GM18868 (cell line): Measurements from ENCODE around the gene FNDC4.
"Not testable (repeated sequence)": the region's sequence is repeated elsewhere in the genome, so short reads cannot be mapped to it uniquely, and the experiment has no call there.

Source experiments
- ATAC-seq: cut with Tn5 transposase; IDR thresholded peaks from one replicate; pipeline ENCODE4 v1.9.1; 2021; ENCODE audit warnings: mild to moderate bottlenecking, moderate library complexity; ENCODE audit not compliant: unreplicated experiment

FNDC4 gene, protein sequence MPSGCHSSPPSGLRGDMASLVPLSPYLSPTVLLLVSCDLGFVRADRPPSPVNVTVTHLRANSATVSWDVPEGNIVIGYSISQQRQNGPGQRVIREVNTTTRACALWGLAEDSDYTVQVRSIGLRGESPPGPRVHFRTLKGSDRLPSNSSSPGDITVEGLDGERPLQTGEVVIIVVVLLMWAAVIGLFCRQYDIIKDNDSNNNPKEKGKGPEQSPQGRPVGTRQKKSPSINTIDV

DNA sequence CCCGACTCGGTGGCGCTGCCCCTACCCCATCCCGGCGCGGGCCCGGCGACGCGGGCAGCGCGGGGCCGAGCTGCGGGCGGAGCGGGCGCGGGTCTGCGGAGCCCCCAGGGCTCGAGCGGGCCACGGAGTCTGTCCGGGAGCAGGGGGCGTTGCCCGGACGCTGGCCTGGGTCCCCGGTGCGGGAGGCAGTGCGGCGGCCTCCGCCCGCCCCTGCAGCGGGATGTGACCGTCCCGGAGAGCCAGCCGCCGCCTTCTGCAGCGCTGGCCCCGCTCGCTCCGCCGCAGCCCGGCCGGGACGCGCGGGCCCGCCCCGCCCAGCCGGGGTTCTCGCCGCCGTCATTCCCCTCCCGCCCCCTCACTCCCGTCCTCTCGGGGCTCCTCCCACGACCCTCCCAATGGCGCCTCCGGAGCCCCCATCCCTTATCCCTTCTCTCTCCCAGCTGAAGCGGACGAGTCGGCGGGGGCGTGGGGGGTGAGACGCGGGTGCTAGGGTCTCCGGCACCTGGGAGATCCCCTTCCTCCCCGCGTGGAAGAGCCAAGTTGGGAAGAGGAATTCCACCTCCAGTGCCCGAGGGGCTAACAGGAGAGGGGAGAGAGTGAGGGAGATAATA, at the start of gene FNDC4:
TSS of gene FNDC4 (minus strand) at position 257 of the 611 bp plus-strand sequence. CDS start 521 bp downstream, outside the sequence.
- ATAC-seq: no peak

DNA sequence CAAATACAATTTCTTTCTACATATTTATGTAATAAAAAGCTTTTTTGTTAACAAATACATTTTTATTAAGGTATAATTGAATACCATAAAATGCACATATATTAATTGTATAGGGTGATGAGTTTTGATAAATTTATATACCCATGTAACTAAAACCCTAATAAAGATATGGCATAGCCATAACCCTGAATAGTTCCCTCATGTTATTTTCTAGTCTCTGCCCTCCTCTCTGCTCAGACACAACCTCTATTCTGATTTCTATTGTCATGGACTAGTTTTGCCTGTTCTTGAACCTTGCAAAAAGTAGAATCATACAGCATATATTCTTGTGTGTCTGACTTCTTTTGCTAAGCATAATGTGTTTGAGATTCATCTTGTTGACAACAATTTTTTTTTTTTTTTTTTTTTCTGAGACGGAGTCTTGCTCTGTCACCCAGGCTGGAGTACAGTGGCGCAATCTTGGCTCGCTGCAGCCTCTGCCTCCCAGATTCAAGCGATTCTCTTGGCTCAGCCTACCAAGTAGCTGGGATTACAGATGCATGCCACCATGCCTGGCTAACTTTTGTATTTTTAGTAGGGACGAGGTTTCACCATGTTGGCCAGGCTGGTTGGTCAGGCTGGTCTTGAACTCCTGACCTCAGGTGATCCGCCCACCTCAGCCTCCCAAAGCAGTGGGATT, 49.3 kb upstream of the FNDC4 start:
- ATAC-seq: no peak

DNA sequence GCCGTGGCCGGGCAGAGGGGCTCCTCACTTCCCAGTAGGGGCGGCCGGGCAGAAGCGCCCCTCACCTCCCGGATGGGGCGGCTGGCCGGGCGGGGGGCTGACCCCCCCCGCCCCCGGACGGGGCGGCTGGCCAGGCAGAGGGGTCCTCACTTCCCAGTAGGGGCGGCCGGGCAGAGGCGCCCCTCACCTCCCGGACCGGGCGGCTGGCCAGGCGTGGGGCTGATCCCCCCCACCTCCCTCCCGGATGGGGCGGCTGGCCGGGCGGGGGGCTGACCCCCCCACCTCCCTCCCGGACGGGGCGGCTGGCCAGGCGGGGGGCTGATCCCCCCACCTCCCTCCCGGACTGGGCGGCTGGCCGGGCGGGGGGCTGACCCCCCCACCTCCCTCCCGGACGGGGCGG, 44.6 kb upstream of the FNDC4 start:
- not testable (repeated sequence) for ATAC-seq

DNA sequence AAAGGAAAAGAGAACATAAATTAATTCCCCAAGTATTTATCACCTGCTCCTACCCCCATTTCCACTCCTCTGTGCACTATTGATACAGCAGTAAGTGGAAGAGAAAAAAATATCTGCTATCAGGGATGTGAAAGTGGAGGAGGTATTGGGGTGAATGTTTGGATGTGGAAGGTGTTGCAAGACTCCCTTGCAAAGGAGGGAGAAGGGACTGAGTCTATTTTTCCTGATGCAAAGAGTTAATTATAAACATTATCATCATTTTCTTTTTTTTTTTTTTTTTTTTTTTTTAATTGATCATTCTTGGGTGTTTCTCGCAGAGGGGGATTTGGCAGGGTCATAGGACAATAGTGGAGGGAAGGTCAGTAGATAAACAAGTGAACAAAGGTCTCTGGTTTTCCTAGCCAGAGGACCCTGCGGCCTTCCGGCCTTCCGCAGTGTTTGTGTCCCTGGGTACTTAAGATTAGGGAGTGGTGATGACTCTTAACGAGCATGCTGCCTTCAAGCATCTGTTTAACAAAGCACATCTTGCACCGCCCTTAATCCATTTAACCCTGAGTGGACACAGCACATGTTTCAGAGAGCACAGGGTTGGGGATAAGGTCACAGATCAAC, 43.9 kb upstream of the FNDC4 start:
- not testable (repeated sequence) for ATAC-seq

DNA sequence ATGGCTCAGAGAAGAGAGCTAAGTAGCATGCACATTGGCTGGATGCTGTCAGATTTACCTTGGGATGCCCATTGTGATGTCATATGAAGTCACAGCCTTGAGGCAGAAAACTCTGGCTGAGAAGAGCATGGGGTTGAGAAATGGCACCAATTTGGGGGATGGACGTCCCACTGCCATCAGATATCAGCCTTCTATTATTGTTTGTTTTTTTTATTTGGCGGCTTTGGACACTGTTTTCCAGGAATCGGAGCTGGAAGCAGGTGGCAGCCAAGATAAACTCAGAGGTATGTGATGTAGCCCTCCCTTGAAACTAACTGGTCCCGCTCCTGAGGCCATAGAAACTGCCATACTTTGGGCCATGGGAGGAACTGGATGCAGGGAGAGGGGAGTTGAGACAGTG, 42.3 kb upstream of the FNDC4 start:
- ATAC-seq: no peak

DNA sequence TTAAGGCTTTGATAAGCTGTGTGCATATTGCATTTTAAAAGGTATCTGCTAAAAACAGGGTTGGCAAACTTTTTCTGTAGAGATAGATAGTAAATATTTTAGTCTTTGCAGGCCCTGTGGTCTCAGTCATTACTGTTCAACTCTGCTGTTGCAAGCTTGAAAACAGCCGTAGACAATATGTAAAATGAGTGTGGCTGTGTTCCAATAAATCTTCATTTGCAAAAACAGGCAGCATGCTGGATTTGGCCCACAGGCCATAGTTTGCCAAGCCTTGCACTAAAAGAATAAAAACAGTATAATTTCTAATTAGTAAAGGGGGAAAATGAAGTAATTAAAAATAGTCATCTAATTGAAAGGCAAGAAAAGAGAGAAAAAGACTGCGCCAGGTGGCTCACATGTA, 37.0 kb upstream of the FNDC4 start:
- no peak for ATAC-seq

DNA sequence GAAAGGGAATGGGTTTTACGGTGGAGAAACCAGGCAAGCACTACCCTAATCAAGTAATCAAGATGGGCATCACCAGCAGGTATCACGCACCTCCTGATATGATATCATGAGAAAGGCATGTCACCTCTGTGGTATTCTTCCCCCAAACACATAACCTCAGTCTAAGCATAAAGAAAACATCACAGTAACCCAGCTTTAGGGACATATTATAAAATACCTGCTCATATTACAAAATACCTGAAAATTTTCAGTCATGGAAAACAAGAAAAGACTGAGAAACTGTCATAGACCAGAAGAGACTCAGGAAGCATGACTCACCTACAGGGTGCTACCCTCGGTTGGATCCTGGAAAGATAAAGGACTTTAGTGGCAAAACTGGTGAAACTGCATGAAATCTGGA, 32.2 kb upstream of the FNDC4 start:
- ATAC-seq: no peak

DNA sequence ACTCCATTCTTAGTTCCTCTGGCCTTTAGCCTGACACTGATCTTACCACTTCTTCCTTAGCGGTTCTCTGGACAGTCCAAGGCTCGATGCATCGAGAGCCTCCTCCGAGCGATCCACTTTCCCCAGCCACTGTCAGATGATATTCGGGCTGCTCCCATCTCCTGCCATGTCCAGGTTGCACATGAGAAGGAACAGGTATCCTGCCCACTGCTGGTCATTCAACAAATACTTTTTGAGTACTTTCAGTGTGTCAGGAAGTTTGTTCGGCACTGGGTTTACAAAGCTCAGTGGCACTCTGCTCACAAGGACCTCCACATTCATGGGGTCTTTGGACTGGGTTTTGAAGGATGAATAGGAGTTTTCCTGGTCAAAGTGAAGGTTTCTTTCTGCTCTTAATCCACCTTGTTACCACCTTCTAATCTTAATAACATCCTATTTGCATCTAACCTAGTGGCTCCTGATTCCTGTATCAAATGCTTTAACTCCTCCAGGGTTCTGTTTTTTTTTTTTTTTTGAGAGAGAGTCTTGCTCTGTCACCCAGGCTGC, 27.5 kb upstream of the FNDC4 start:
- no peak for ATAC-seq

DNA sequence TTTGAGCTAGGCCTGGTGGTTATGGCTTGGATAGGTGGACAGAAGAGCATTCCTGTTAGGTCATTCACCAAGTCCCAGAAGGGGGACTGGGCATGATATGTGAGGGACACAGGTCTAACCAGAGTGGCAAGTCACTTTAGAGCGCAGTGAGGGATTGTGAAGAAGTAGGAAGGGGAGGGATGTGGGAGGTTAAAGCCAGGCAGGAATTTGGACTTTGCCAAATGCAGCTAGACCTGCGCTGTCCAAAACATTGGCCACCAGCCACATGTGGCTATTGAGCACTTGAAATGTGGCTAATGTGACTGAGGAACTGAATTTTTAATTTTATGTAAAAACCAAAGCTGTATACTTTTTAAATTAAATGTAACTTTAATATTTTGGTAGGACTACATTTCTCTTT, 25.3 kb upstream of the FNDC4 start:
- no peak for ATAC-seq

DNA sequence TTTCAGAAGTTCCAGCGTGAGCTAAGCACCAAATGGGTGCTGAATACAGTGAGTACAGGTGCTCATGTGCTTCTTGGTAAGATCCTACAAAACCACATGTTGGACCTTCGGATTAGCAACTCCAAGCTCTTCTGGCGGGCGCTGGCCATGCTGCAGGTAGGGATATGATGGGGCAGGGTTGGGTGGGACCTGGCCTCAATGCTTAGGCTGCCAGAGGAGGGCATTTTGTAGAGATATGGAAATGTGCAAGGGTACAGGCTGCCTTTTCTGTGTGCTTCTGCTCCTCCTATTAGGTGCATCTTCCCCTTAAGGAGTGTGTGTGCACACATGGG, 23.7 kb upstream of the FNDC4 start:
- no peak for ATAC-seq

DNA sequence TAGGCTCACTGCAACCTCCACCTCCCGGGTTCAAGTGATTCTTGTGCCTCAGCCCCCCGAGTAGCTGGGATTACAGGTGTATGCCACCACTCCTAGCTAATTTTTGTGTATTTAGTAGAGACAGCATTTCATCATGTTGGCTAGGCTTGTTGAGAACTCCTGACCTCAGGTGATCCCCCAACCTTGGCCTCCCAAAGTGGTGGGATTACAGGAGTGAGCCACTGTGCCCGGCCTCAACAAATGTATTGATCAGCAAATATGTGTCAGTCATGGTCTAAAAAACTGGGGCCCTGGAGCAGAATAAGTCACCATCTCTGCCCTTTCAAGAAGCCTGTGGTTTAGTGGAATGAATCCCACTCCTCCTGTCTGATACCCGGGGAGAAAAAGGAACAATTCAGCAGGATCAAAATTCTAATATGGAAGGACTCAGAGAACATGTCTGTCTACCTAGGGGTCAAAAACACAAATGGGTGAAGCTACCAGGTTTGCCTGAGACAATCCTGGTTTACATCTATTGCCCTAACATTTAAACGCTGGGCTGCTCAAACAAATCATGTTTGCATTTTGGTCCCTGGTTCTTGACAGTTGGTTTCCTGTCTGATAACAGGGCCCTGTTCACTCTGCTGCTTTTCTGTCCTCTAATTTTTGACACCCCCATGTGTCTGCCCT, 23.2 kb upstream of the FNDC4 start:
- no peak for ATAC-seq

DNA sequence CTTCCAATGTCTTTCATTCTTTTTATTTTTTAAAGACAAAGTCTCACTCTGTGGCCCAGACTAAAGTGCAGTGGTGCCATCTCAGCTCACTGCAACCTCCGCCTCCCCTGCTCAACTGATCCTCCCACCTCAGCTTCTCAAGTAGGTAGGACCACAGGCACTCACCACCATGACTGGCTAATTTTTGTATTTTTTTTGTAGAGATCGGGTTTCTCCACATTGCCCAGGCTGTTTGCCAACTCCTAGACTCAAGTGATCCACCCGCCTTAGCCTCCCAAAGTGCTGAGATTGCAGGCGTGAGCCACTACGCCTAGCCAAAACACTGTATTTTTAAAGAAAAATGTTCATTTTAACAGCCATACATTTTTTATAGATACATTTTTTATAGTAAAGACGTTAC, 14.3 kb upstream of the FNDC4 start:
- ATAC-seq: no peak

DNA sequence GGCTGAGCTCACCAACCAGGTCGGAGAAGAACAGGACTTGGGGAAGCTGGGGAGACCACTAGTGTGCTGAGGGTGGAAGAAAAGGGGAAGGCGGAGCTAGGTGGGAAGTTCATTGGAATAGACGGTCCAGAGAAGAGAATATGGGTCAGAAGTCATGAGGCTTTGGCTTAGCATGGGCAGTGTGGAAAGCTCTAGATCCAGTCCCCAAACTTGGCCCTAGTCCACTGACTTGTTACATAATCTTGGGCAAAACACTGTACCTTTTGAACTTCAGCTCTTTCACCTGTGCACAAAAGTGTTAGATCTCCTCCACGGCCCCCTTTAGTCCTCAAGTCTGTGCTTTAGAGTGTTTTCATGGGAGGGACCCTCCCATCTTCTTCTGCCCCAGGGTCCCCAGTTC, 12.3 kb upstream of the FNDC4 start:
- ATAC-seq: no peak

DNA sequence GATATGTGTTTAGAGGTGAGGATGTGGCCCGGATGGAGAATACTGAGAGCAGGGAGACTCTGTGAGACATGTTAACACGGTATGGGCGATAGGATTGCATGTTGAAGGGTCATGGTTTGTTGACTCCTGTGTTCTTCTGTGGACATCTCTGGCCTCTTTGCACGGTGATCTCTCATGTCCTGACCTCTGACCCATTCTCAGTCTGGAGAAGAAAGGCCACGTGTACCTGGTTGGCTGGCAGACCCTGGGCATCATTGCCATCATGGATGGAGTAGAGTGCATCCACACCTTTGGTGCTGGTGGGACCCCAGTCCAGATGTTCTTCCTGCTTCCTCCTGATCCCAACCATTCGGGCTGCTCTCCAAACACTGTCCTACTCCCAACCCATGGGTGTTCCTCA, 11.6 kb upstream of the FNDC4 start:
- ATAC-seq: no peak

DNA sequence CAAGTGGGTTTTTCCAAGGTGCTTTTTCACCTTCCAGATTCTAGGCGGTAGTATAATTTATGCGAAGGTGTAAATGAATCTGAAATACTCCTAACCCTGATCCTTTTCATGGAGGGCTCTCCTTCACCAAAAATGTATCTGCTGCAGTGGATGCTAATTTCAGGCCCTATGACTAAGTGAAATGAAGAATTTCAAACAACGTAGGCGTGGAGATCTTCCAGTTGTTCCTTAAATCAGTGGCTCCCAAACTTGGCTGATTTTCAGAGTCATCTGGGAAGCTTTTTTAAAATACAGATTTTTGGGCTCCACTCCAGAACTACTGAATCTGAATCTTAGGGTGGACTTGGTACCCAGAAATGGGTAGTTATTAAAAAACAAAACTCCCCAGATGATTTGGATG, 7.1 kb upstream of the FNDC4 start:
- no peak for ATAC-seq

DNA sequence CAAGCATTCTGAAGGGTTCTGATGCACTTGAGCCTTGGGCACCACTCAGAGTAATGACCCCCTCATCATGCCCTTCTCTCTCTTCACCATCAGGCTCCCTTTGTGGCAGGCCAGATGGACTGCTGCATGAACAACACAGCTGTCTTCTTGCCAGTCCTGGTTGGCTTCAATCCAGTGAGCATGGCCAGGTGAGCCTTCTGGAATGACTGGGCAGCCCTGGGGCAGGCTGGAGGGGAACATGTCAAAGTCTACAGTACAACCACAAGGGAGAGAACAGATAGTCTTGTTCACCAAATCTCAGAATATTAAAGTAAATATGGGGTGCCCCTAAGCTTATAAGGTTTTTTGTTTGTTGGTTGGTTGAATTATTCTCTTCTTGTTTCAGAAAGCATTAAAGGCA, 6.0 kb upstream of the FNDC4 start:
- ATAC-seq: no peak

DNA sequence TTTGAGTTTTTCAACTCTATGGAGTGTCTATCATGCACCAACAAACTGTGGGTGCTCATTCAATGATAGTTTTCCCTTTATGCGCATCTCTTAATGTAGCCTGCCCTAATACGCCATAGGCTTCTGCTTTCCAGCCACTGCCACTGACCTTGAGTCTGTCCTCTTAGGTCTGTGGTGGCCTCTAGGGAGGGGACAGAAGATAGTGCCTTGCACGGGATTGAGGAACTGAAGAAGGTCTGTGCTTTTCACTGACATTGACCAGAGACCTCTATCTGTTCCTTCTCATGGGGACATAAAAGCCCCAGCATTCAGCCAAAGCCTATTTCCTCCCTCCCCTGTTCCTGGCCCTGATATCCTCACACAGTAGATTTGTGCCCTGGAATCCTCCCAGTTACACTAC, 4.0 kb upstream of the FNDC4 start:
- no peak for ATAC-seq

DNA sequence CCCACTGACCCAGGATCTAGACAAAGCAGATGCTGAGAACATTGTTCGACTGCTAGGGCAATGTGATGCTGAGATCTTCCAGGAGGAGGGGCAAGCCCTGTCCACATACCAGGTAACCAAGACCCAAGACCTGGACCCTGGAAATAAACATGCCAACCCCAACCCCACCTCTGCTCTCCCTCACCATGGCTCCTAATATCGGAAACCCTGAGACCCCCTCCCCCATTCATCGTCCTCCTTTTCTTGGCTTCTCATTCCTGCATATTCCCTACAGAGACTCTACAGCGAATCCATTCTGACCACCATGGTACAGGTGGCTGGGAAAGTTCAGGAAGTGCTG, 2.3 kb upstream of the FNDC4 start:
- no peak for ATAC-seq

DNA sequence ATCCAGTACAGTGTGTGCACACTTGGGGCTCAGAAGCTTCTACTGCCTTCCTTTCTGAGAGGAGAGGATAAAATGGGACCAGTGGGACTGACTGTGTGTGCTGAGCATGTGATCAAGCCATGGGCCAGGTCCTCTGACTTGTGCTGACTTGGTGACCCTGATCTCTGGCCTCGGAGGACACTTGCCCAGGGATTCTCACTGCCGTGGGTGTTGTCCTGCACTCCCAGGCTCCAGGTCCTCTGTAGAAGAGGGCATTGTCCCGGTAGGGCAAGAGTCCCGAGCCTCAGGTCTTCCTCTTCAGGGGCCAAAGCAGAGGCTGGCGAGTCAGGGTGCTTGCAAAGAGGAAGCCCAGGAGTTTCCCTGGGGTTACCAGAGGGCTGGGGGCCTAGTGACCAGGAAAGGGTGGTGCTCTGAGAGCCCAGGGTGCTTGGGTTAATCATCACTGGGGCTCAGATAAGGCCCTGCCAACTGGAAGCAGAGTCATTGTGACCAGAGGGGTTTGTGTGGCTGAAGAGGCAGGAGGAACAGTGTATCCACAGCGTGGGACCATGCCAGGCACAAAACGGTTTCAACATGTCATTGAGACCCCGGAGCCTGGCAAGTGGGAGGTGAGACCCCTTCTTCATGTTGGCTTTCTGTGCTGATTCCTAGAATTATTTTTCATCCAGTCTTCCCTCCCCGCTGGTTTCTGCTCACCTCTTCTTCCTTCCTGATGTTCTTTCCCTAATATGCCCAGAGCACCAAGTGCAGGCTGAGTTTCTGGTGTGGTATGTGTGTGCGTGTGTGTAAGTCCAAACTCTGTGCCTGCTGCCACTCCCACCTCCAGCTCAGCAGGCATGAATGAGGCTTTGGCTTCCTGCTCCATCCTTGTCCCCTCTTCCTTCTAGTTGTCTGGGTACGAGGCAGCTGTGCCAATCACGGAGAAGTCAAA, 1.6 kb upstream of the FNDC4 start, which contains the start of gene GCKR:
TSS of gene GCKR (plus strand) at position 483 of the 931 bp plus-strand sequence. CDS start at position 549, 66 bp downstream.
- no peak for ATAC-seq

DNA sequence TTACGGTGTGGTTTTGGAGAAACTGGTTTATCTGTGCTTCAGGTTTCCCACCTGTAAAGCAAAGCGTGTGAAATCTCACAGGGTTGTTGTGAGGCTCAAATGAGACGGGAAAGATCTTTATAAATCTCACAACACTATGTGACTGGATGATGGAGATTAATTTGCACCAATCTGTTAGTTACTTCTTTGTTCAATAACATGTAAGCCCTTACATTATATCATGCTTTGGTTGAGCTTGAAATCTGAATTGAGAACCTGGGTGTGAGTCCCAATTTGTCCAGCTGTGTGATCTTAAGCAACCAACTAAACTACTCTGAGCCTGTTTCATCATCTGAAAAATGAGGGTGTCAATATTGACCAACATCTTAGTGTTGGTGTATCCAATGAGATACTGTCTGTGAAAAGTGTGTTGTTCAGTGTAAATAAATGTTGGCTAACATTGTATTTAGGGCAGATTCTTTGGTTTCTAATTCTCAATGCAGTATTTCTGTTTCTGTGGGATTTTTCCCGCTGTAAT, 898 bp upstream of the FNDC4 start:
- ATAC-seq: no peak
